D721Med (cell line): Measurements from ENCODE around the gene ATP8B4.

Experiments used
- DNase-seq: peaks from one replicate; pipeline ENCODE4 v3.0.0; 2011; ENCODE audit warnings: low spot score; ENCODE audit not compliant: insufficient read length
- FAIRE-seq: peaks from 2 replicates; lab custom pipeline; 2011; peaks lifted over from hg19 to GRCh38; lab: Jason Lieb, UNC
- CTCF ChIP-seq: IDR thresholded peaks from 2 replicates; pipeline ENCODE4 v1.5.1; 2012; ENCODE audit warnings: mild to moderate bottlenecking, control low read depth; ENCODE audit not compliant: insufficient read depth; ENCODE audit errors: missing control alignments

Gene ATP8B4

GRCh38 chr15:49823987-49824774, 294.9 kb downstream of the ATP8B4 start:
- no peak for FAIRE-seq
- no peak for DNase-seq
- no peak for TF ChIP-seq CTCF

GRCh38 chr15:49817100-49817499, 301.9 kb downstream of the ATP8B4 start:
- no peak for TF ChIP-seq CTCF
- DNase-seq (no peak), FAIRE-seq (no peak)

GRCh38 chr15:49815950-49816349, 303.1 kb downstream of the ATP8B4 start:
- TF ChIP-seq CTCF = no peak
- no peak for FAIRE-seq
- no peak for DNase-seq

GRCh38 chr15:49815526-49815925, 303.5 kb downstream of the ATP8B4 start:
- no peak for DNase-seq
- TF ChIP-seq CTCF = no peak
- no peak for FAIRE-seq

- FAIRE-seq = no peak
Observed at GRCh38 chr15:49814709-49815108, 304.3 kb downstream of the ATP8B4 start.

GRCh38 chr15:49813625-49814024, 305.4 kb downstream of the ATP8B4 start:
- TF ChIP-seq CTCF = no peak
- DNase-seq (no peak), FAIRE-seq (no peak)

More at GRCh38 chr15:49814709-49815108, 304.3 kb downstream of the ATP8B4 start:
- TF ChIP-seq CTCF = no peak
- no peak for DNase-seq

GRCh38 chr15:49810720-49811119, 308.3 kb downstream of the ATP8B4 start:
- no peak for DNase-seq
- no peak for FAIRE-seq
- no peak for TF ChIP-seq CTCF
